Breast epithelium (tissue), 3 donors: ENCODE data around the gene YTHDF1.

Experiments used
- POLR2AphosphoS5 ChIP-seq, 3 donors: sonication (generic); formaldehyde crosslinking; IDR thresholded peaks; one replicate each; pipeline ENCODE4 v1.6.1; 2017; ENCODE audit warnings: antibody characterized with exemption in 3 of 3
- TF ChIP-seq, protein P1 (sequence below), 3 donors: fragments of 450-650 bp; IDR thresholded peaks; one replicate each; pipeline ENCODE4 v1.5.1; 2016 to 2017; ENCODE audit warnings: antibody characterized with exemption in 3 of 3, mild to moderate bottlenecking in 3 of 3, moderate library complexity in 3 of 3

DNA sequence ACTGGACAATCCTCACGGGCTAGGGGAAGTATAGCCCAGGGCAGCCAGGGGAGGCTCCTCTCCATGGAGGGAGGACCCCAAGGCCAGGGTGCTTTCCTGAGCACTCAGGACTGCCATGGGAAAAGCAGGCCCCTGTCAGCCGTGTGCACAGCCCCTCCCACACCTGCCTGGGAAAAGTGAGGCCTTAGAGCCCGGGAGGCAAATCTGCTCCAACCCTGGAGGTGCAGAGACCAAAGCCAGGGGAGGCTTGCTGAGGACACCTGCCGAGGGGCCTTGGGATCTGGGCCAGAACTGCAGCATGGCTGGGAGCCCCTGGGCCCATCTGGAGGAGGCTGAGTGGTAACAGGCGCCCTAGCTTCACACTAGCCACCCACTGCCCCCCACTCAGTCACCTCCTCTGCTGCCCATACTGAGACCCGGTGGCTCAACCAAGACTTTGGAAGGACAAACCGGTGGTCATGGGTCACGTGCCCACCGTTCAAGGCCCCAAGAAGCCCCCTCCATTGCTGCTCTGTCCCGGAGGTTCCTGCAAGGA lies 55.2 kb downstream of the YTHDF1 start:
- TF ChIP-seq, protein P1, sequence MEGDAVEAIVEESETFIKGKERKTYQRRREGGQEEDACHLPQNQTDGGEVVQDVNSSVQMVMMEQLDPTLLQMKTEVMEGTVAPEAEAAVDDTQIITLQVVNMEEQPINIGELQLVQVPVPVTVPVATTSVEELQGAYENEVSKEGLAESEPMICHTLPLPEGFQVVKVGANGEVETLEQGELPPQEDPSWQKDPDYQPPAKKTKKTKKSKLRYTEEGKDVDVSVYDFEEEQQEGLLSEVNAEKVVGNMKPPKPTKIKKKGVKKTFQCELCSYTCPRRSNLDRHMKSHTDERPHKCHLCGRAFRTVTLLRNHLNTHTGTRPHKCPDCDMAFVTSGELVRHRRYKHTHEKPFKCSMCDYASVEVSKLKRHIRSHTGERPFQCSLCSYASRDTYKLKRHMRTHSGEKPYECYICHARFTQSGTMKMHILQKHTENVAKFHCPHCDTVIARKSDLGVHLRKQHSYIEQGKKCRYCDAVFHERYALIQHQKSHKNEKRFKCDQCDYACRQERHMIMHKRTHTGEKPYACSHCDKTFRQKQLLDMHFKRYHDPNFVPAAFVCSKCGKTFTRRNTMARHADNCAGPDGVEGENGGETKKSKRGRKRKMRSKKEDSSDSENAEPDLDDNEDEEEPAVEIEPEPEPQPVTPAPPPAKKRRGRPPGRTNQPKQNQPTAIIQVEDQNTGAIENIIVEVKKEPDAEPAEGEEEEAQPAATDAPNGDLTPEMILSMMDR (IDR thresholded peaks at IDR 0.05) = no peak
- no peak for TF ChIP-seq POLR2AphosphoS5 (IDR thresholded peaks at IDR 0.05)
